ENCODE measurements around the gene AFF4. TPM values are rescaled to one million over a fixed set of nuclear protein-coding genes. Genes with fewer than 3 reads are reported as not detected.

Gene AFF4, protein sequence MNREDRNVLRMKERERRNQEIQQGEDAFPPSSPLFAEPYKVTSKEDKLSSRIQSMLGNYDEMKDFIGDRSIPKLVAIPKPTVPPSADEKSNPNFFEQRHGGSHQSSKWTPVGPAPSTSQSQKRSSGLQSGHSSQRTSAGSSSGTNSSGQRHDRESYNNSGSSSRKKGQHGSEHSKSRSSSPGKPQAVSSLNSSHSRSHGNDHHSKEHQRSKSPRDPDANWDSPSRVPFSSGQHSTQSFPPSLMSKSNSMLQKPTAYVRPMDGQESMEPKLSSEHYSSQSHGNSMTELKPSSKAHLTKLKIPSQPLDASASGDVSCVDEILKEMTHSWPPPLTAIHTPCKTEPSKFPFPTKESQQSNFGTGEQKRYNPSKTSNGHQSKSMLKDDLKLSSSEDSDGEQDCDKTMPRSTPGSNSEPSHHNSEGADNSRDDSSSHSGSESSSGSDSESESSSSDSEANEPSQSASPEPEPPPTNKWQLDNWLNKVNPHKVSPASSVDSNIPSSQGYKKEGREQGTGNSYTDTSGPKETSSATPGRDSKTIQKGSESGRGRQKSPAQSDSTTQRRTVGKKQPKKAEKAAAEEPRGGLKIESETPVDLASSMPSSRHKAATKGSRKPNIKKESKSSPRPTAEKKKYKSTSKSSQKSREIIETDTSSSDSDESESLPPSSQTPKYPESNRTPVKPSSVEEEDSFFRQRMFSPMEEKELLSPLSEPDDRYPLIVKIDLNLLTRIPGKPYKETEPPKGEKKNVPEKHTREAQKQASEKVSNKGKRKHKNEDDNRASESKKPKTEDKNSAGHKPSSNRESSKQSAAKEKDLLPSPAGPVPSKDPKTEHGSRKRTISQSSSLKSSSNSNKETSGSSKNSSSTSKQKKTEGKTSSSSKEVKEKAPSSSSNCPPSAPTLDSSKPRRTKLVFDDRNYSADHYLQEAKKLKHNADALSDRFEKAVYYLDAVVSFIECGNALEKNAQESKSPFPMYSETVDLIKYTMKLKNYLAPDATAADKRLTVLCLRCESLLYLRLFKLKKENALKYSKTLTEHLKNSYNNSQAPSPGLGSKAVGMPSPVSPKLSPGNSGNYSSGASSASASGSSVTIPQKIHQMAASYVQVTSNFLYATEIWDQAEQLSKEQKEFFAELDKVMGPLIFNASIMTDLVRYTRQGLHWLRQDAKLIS
- 31.9 and 33.4 TPM in 2 replicates for total RNA-seq

GRCh38 chr5:132963171-132964104 lies at the start of gene AFF4:
Gene AFF4, minus strand, starts transcription at chr5:132963634. Its CDS starts 26,445 bp downstream, at chr5:132937189.

GRCh38 chr5:132873119-132873929 lies 90.1 kb downstream of the AFF4 start, which contains the start of gene LEAP2:
Gene LEAP2, plus strand, starts transcription at chr5:132873668. Its CDS starts 27 bp downstream, at chr5:132873695.

GRCh38 chr5:132866342-132867045 lies 96.9 kb downstream of the AFF4 start, which contains the start of the genes GDF9 and UQCRQ:
Gene GDF9, minus strand, starts transcription at chr5:132866469. Its CDS starts 1,936 bp downstream, at chr5:132864533.
Gene UQCRQ, plus strand, starts transcription at chr5:132866642. Its CDS starts 240 bp downstream, at chr5:132866882.

GRCh38 chr5:132830436-132831094 lies 132.9 kb downstream of the AFF4 start, which contains the start of gene SHROOM1:
Gene SHROOM1, minus strand, starts transcription at chr5:132830647. Its CDS starts 4,507 bp downstream, at chr5:132826140.

Other genes starting within 250 kb of the AFF4 start
- gene KIF3A, start 226.1 kb downstream of the AFF4 start, total RNA-seq, result 5.3 and 6.6 TPM in 2 replicates
- gene CCNI2, start 216.2 kb downstream of the AFF4 start, total RNA-seq, result 0.25 TPM in 1 of 2 replicates, not detected in the other
- gene SEPTIN8, start 186.4 kb downstream of the AFF4 start, total RNA-seq, result 45.8 and 52.3 TPM in 2 replicates
- not detected in 2 replicates for gene SOWAHA, start 150.3 kb downstream of the AFF4 start, total RNA-seq
- 11.4 and 13.9 TPM in 2 replicates for gene SHROOM1, start 133.0 kb downstream of the AFF4 start, total RNA-seq
- gene GDF9, start 97.2 kb downstream of the AFF4 start, total RNA-seq, result not detected in 2 replicates
- 170 and 247 TPM in 2 replicates for gene UQCRQ, start 97.0 kb downstream of the AFF4 start, total RNA-seq
- gene LEAP2, start 90.0 kb downstream of the AFF4 start, total RNA-seq, result 0.39 TPM in 1 of 2 replicates, not detected in the other
- gene ZCCHC10, start 62.9 kb upstream of the AFF4 start, total RNA-seq, result 20.9 and 36.2 TPM in 2 replicates
- gene HSPA4, start 88.4 kb upstream of the AFF4 start, total RNA-seq, result 93.0 and 106 TPM in 2 replicates